Fibroblast of lung (primary cell): ENCODE results near the gene FAM222A. TPM values are rescaled to one million over a fixed set of nuclear protein-coding genes. Genes with fewer than 3 reads are reported as not detected.

Experiments used
- DNase-seq, 2 donors: peaks; one replicate each; pipeline versions ENCODE4 v3.0.0 to v3.0.0-alpha.2; 2010; ENCODE audit warnings: low read depth in 2 of 2
- H2AFZ ChIP-seq: 2 replicates; pipeline ENCODE4 v1.5.1; 2012; ENCODE audit warnings: low read length, control low read depth, inconsistent platforms
- H3K27ac ChIP-seq: 2 replicates; pipeline ENCODE4 v1.5.1; 2011; ENCODE audit warnings: low read length, control low read depth; ENCODE audit not compliant: insufficient read depth
- H3K27me3 ChIP-seq: 2 replicates; pipeline ENCODE4 v1.5.1; 2011; ENCODE audit warnings: mild to moderate bottlenecking, low read length; ENCODE audit not compliant: control insufficient read depth, insufficient read depth
- H3K36me3 ChIP-seq: 2 replicates; pipeline ENCODE4 v1.5.1; 2011; ENCODE audit warnings: low read length; ENCODE audit not compliant: control insufficient read depth, insufficient read depth
- H3K4me1 ChIP-seq: 2 replicates; pipeline ENCODE4 v1.5.1; 2011; ENCODE audit warnings: low read length; ENCODE audit not compliant: control insufficient read depth, insufficient read depth; ENCODE audit errors: extremely low read depth
- H3K4me2 ChIP-seq: 2 replicates; pipeline ENCODE4 v1.5.1; 2011; ENCODE audit warnings: low read length, control low read depth; ENCODE audit not compliant: insufficient read depth; ENCODE audit errors: extremely low read depth
- H3K4me3 ChIP-seq, 4 experiments: fragments of 200-600 bp in 1 of 4; sonication (generic) in 1 of 4; replicated peaks in 1 of 4; 2 replicates each; pipeline ENCODE4 v1.5.1; 2011 to 2016; ENCODE audit warnings: low read length in 4 of 4, low read depth in 3 of 4, mild to moderate bottlenecking in 3 of 4, control low read depth in 2 of 4, inconsistent platforms in 1 of 4, mixed read lengths in 1 of 4; ENCODE audit not compliant: insufficient read depth in 1 of 4; ENCODE audit errors: control extremely low read depth in 1 of 4
- H3K79me2 ChIP-seq: 2 replicates; pipeline ENCODE4 v1.5.1; 2012; ENCODE audit warnings: mild to moderate bottlenecking, low read length, inconsistent platforms; ENCODE audit not compliant: control insufficient read depth, insufficient read depth
- H3K9ac ChIP-seq: 2 replicates; pipeline ENCODE4 v1.5.1; 2011; ENCODE audit warnings: mild to moderate bottlenecking, low read length, control low read depth; ENCODE audit not compliant: insufficient read depth
- H3K9me3 ChIP-seq: 2 replicates; pipeline ENCODE4 v1.5.1; 2012; ENCODE audit warnings: low read depth, low read length; ENCODE audit not compliant: control insufficient read depth, insufficient read depth
- H4K20me1 ChIP-seq: 2 replicates; pipeline ENCODE4 v1.5.1; 2011; ENCODE audit warnings: low read length; ENCODE audit not compliant: control insufficient read depth, insufficient read depth; ENCODE audit errors: extremely low read depth
- CTCF ChIP-seq, 2 donors: IDR thresholded peaks in 1 of 2; conservative IDR thresholded peaks in 1 of 2; 1 replicate in 1 of 2; 2 replicates in 1 of 2; pipeline ENCODE4 v1.5.1; 2011 to 2012; ENCODE audit warnings: low read length in 2 of 2, control low read depth in 1 of 2, inconsistent platforms in 1 of 2, low read depth in 1 of 2, mild to moderate bottlenecking in 1 of 2
- EZH2 ChIP-seq: IDR thresholded peaks from 2 replicates; pipeline ENCODE4 v1.5.1; 2012; ENCODE audit warnings: low read length, control low read depth, mild to moderate bottlenecking; ENCODE audit errors: missing control alignments
- polyA plus RNA-seq, 2 donors: library from polyadenylated mRNA; depleted of rRNA in 1 of 2; stranded (reverse) in 1 of 2; unstranded in 1 of 2; fragments of >200 nt; gene quantifications; 2 replicates each; pipeline ENCODE4 v1.2.1, GENCODE V29; 2011 to 2012; ENCODE audit warnings: missing spikeins in 1 of 2
- total RNA-seq: library from RNA; depleted of rRNA; stranded (reverse); fragments of >200 nt; gene quantifications from 2 replicates; pipeline ENCODE4 v1.2.1, GENCODE V29; 2014

Gene FAM222A
- total and polyA plus RNA-seq, 2 donors (not counting 1 experiment from before 2014, with no cell fraction given), result 0.05 TPM; not detected in 1

GRCh38 chr12:109681986-109682707 lies 31.5 kb upstream of the FAM222A start:
- TF ChIP-seq EZH2 (no peak), CTCF (conservative IDR thresholded peaks at IDR 0.05 in 1 of 2, IDR thresholded peaks at IDR 0.05 in 1 of 2; ENCODE audit: low read depth in 1 of 2, low read length in 2 of 2) (no peak)
- Histone ChIP-seq H4K20me1 (no peaks in the 10 kb centered on the region), H2AFZ (no peak overlapping the region), H3K4me3 (no peak overlapping the region), H3K4me2 (no peak overlapping the region), H3K36me3 (no peaks in the 10 kb centered on the region), H3K9ac (no peak overlapping the region), H3K79me2 (no peaks in the 10 kb centered on the region), H3K27ac (no peak overlapping the region), H3K27me3 (peaks cover 2% of the 10 kb centered on the region), H3K9me3 (no peaks in the 10 kb centered on the region), H3K4me1 (no peaks in the 10 kb centered on the region)
- DNase-seq, result no peak

- no peaks in the 10 kb centered on the region for H3K9me3 ChIP-seq
- H3K79me2 ChIP-seq, result no peaks in the 10 kb centered on the region
- H3K4me3 ChIP-seq, result no peak overlapping the region
- H3K4me2 ChIP-seq, result no peak overlapping the region
- H3K36me3 ChIP-seq, result no peaks in the 10 kb centered on the region
- H3K27me3 ChIP-seq, result no peaks in the 10 kb centered on the region
- H3K9ac ChIP-seq, result no peak overlapping the region
- no peak overlapping the region for H3K27ac ChIP-seq
- no peak overlapping the region for H2AFZ ChIP-seq
- no peak for DNase-seq
- no peaks in the 10 kb centered on the region for H4K20me1 ChIP-seq
- TF ChIP-seq CTCF (conservative IDR thresholded peaks at IDR 0.05 in 1 of 2, IDR thresholded peaks at IDR 0.05 in 1 of 2; ENCODE audit: low read depth in 1 of 2, low read length in 2 of 2), result no peak
- no peak for TF ChIP-seq EZH2
- H3K4me1 ChIP-seq, result no peaks in the 10 kb centered on the region
These were observed 30.9 kb upstream of the FAM222A start for GRCh38 chr12:109682708-109683060.

GRCh38 chr12:109683316-109683715 lies 30.3 kb upstream of the FAM222A start:
- TF ChIP-seq EZH2 (no peak), CTCF (conservative IDR thresholded peaks at IDR 0.05 in 1 of 2, IDR thresholded peaks at IDR 0.05 in 1 of 2; ENCODE audit: low read depth in 1 of 2, low read length in 2 of 2) (no peak)
- no peaks in the 10 kb centered on the region for H4K20me1 ChIP-seq

More at GRCh38 chr12:109683316-109683715, 30.3 kb upstream of the FAM222A start:
- H3K4me1 ChIP-seq, result no peaks in the 10 kb centered on the region
- H3K4me3 ChIP-seq, result no peak overlapping the region
- no peak overlapping the region for H3K4me2 ChIP-seq
- H2AFZ ChIP-seq, result no peak overlapping the region
- no peaks in the 10 kb centered on the region for H3K27me3 ChIP-seq
- DNase-seq, result no peak
- no peak overlapping the region for H3K9ac ChIP-seq
- H3K27ac ChIP-seq, result no peak overlapping the region
- H3K9me3 ChIP-seq, result no peaks in the 10 kb centered on the region
- no peaks in the 10 kb centered on the region for H3K36me3 ChIP-seq
- no peaks in the 10 kb centered on the region for H3K79me2 ChIP-seq
